ENCODE measurements around the gene FAM25G.
"Not testable (repeated sequence)": the region's sequence is repeated elsewhere in the genome, so short reads cannot be mapped to it uniquely, and the experiment has no call there.

The FAM25G gene

DNA sequence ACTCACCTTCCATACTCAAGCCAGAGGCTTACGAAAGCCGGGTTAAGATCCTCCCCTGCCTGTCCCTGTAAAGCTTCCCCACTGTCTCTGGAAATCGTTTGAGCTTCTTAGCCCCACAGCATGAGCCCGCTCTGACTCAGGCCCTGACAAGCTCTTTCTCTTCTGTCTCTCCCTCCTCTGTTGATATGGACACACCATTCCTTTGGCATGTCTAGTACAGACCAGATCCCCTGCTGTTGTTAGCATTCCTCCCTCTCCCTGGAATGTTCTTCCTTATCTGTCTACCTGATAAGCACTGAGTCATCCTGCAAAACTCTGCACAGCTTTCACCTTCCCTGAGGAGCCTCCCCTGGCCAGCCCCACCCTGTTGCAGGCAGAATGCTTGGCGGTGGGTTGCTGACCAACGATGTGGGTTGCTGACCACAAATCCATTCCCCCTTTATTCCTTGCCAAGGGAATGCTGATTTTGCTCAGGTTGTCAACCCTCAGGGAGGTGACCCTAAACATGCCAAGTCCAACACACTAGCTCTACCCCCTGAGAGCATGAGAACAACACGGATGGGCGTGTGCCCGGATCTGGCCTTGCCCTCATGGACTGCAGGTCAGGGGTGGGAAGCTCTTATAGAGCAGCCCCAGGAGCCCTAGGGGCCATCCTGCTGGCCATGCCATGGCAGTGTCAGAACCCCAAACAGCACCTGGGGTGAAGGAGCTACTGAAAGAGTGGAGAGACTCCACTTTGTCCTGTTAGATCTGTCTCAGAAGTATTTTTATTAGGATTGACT is 28.7 kb downstream of the FAM25G start:
- not testable (repeated sequence) for FAIRE-seq

GRCh38 chr10:47461261-47461687 is 30.2 kb downstream of the FAM25G start:
- FAIRE-seq: not testable (repeated sequence)

- FAIRE-seq: no peak
These were observed 32.9 kb downstream of the FAM25G start for GRCh38 chr10:47458466-47459154.

DNA sequence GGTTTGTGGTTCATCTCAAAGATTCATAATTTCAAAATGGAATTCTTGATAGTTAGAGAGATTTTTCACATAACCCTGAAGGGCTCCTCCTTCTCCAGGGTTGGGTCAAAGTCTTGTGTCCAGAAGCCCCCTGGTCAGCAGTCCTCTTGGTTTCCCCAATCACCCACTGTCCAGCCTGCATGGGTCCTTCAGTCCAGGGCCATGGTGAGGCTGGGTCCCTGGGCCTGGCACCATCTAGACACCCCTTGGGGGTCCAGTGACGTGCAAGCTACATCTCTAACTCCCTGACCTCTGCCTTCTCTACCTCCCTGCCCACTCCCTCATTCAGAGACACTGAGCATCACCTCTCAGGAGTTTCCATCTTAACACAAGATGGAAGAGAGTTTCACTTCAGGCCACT is 33.7 kb downstream of the FAM25G start:
- no peak for FAIRE-seq

DNA sequence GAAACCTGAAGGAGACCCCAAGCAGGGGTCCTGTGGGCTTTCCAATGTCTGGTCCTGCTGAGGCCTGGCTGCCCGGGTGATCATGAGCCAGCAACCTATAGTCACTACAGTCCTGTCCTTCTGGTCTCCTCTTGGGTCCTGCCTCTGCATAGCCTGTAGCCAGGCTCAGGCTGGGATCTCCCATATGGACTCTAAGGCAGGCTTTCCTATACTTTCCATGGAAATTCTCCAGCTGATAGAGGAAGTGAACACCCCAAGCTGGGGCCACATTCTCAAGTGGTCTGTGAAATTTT is 34.0 kb downstream of the FAM25G start:
- FAIRE-seq: no peak

GRCh38 chr10:47456794-47457527 is 34.5 kb downstream of the FAM25G start:
- no peak for FAIRE-seq

GRCh38 chr10:47456079-47456785 is 35.3 kb downstream of the FAM25G start:
- no peak for FAIRE-seq

GRCh38 chr10:47455350-47456078 is 36.0 kb downstream of the FAM25G start:
- FAIRE-seq: not testable (repeated sequence)

DNA sequence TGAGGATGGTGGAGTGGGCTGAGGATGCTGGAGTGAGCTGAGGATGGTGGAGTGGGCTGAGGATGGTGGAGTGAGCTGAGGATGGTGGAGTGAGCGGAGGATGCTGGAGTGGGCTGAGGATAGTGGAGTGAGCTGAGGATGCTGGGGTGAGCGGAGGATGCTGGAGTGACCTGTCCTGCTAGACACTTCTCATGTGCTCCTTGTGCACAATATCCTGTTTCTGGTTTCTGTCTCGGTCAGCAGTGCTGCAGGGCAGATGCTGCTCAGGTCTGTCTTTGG is 36.8 kb downstream of the FAM25G start:
- no peak for FAIRE-seq

DNA sequence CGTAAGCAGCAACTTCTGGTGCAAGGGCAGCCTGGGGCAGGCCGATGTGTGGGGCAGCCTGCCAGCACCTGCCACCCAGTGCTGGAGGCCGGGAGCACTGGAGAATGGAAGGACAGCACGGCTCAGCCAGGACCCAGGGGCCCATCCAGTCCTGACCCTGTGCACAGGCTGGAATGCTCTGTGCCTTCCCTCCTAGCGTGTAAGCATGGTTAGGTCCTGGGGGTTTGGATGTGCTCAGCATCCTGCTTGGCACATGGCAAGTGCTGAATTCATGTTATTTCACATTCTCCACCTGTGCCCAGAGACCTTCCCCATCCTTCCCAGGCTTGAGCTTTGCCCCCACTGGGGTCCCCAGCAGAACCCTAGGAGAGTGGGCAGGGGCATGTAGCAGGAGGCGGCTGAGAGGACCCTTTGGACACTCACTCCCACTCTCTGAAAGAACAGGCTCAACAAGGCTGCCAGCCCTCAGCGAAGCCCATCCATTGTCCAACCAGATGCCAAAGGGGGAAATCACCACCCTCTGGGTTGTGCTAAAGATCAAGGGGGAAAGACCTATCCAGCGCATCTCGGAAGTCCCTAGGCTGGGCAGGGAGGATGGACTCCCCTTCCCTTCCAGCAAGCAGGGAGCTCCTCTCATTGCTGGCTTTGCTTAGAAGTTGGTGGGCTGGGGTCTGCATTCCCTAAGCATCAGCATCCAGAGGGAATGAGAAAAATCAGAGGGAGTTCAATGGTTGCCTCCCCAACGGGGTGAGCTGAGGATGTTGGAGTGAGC is 37.3 kb downstream of the FAM25G start:
- no peak for FAIRE-seq

GRCh38 chr10:47453141-47454007 is 38.1 kb downstream of the FAM25G start:
- no peak for FAIRE-seq

DNA sequence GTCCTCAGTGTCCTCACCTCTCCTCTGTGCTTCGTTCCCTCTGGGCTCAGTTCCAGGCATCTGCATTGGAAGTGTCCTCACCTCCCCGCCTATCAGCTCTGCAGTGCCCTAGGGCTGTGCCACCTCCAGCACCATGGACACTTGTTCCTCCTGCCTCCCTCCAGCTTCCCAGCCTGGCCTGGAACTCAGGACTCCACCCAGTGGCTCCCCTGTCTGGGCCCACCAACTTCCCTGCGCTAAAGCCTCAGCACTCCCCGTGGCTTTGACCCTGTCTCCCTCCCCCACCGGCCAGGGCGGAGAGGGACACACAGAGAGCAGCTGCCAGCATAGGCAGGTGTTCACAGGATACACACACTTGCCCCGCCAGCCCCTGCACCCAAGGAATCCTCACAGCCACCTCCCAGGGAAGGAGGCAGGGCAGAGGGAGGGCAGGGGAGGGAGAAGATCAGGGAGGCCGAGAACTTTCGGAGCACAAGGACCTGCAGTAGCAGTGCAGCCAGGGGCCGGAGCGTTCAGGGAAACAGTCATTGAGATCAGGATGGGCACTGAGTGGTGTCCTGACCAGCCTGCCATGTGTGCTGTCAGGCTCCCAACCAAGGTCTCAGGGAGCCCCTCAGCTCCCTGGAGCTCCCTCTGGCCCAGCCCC is 38.9 kb downstream of the FAM25G start:
- FAIRE-seq: no peak

GRCh38 chr10:47451998-47452494 is 39.5 kb downstream of the FAM25G start:
- no peak for FAIRE-seq

DNA sequence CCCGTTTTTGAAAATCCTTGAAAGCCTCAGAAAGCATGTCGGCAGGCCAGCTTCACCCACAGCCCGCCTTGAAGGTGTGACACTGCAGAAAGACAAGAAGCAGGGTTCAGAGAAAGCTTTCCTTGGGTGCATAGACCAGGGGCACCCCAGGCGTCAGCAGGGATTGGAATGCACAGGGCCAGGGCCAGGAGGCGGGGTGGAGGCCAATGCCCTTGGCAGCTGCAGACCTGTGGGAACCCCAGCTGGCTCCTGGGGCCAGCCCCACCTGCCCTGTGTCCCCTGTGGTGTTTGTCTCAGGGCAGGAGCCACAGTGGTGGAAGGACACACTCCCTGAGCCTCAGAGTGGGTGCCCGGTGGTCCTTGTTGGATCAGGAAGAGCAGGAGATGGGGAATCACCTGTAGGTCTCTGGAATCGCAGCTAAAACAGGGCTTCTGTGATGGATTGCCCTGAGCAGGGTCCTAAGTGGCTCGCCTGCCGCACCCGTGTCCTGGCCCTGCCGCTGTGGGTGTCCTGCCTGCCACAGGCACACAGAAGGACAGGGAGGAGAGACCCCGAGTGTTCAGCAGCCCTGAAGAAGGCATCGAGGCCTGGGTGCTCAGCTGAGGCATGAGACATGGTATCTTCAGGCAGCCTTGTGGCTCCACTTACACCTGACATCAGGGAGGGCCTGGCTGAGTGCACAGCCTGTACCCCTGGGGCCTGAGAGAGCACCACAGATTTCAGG is 40.1 kb downstream of the FAM25G start:
- FAIRE-seq: no peak

DNA sequence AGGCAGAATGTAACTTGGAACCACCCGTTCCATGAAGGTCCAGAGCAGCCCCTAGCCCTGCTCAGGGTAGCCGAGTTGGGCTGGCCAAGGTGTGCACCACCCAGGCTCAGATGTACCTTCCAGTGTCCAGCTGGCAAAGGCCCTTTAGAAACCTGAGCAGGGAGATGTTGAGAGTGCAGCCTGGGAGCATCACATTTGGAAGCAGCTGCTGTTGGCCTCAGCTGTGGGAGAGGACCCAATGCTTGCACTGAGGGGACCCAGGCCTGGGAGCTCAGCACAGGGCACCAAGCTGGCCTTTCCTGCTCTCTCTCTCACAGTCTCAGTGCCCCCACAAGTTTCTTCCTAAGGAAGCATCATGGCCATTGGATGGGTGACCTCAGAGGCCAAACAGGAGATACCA is 41.1 kb downstream of the FAM25G start:
- no peak for FAIRE-seq

- no peak for FAIRE-seq
These were observed 41.5 kb downstream of the FAM25G start for GRCh38 chr10:47449979-47450378.

GRCh38 chr10:47449102-47449978 is 42.2 kb downstream of the FAM25G start:
- FAIRE-seq: no peak

DNA sequence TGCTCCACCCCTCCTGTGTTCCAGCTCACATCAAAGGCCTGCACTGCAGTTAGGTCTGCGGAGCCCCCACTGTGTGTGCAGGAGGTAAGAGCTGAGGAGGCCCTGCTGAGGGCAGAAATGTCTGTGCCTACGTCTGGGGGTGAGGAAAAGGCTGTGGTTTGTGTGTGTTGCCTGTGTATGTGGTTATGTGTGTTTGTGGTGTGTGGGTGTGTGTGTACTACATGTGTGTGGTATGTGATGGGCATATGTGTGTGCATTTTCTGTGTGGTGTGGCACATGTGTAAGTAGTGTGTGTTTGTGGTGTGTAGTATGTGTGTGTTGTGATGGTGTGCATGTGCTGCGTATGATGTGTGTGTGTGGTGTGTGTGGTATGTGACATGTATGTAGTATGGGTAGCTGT is 43.8 kb downstream of the FAM25G start:
- FAIRE-seq: no peak

GRCh38 chr10:47447209-47447608 is 44.3 kb downstream of the FAM25G start:
- no peak for FAIRE-seq

All from A204.1 (cell line).